Measurements from ENCODE around the gene TNFRSF1A. TPM values are rescaled to one million over a fixed set of nuclear protein-coding genes. Genes with fewer than 3 reads are reported as not detected.

TNFRSF1A gene
- total and polyA plus RNA-seq, 2 of the 13 experiments (the other 11 are each of a cell fraction or from before 2014, with no cell fraction given), result 41.5 to 61.2 TPM

DNA sequence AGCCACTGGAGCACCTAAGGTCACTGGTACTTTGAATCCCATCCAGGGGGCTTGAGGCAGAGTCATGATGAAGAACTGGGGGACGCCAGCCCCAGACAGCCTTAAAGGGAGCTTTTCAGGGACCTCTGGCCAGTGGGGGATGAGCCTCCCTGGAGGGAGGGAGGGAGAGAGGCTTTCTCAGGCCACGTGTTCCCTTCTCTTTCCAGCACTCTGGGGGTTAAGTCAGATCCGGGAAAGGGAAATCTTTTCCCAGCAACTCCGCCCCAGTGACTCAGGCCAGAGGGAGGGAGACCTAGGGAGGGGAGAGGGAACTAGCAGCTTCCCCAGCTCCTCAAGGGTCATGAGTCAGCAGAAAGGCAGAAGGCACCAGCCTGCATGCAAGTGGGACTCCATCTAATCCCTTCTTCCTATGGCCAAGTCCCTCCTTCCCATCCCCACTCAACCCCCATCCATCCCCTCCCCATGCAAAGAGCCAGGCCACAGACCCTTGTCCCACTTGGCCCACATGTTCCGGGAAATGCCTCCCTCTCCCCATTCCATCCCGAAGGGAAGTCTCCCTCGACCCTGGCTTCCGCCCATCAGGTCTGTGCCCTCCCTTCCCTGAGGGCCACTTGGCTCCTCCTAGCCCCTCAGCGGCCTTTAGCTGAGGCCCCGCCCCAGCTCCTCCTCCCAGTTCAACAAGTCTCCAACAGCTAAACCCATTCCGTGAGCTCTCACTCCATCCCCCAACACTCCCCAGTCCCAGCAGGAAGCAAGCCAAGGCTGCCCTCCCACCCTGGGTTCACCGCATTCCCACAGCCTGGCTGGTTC lies 5.6 kb downstream of the TNFRSF1A start (continued):
- TF ChIP-seq ZNF839 (CRISPR knock-in tag; IDR thresholded peaks at IDR 0.05; ENCODE audit: borderline replicate concordance) (no peak), ZNF564 (CRISPR knock-in tag; IDR thresholded peaks at IDR 0.05) (peak; percentile 83; the same call in 1 of the 2 replicates), ZNF737 (CRISPR knock-in tag; IDR thresholded peaks at IDR 0.05; ENCODE audit: borderline replicate concordance) (no peak), IRF2 (CRISPR knock-in tag; IDR thresholded peaks at IDR 0.05) (no peak; the same call in none of the 2 replicates), SETDB1 (CRISPR knock-in tag; IDR thresholded peaks at IDR 0.05; ENCODE audit: borderline replicate concordance) (no peak), RORA (CRISPR knock-in tag; IDR thresholded peaks at IDR 0.05) (no peak), ZNF775 (CRISPR knock-in tag; IDR thresholded peaks at IDR 0.05; ENCODE audit: borderline replicate concordance) (no peak), KDM2A (CRISPR knock-in tag; IDR thresholded peaks at IDR 0.05; ENCODE audit: borderline replicate concordance, low read depth) (no peak; the same call in 1 of the 2 replicates), ZNF678 (CRISPR knock-in tag; IDR thresholded peaks at IDR 0.05) (no peak), ZFYVE20 (CRISPR knock-in tag; IDR thresholded peaks at IDR 0.05; ENCODE audit: borderline replicate concordance, low read depth) (no peak), ZNF501 (CRISPR knock-in tag; IDR thresholded peaks at IDR 0.05) (peak; percentile 25), SIN3A (IDR thresholded peaks at IDR 0.05; ENCODE audit: borderline replicate concordance, low read depth, low read length) (no peak), MIER3 (CRISPR knock-in tag; IDR thresholded peaks at IDR 0.05; ENCODE audit: borderline replicate concordance) (peak; percentile 18)
- TF ChIP-seq, protein P1, sequence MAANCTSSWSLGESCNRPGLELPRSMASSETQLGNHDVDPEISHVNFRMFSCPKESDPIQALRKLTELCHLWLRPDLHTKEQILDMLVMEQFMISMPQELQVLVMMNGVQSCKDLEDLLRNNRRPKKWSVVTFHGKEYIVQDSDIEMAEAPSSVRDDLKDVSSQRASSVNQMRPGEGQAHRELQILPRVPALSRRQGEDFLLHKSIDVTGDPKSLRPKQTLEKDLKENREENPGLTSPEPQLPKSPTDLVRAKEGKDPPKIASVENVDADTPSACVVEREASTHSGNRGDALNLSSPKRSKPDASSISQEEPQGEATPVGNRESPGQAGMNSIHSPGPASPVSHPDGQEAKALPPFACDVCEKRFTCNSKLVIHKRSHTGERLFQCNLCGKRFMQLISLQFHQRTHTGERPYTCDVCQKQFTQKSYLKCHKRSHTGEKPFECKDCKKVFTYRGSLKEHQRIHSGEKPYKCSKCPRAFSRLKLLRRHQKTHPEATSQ (CRISPR knock-in tag; IDR thresholded peaks at IDR 0.05; ENCODE audit: borderline replicate concordance), result no peak
- TF ChIP-seq, protein P2, sequence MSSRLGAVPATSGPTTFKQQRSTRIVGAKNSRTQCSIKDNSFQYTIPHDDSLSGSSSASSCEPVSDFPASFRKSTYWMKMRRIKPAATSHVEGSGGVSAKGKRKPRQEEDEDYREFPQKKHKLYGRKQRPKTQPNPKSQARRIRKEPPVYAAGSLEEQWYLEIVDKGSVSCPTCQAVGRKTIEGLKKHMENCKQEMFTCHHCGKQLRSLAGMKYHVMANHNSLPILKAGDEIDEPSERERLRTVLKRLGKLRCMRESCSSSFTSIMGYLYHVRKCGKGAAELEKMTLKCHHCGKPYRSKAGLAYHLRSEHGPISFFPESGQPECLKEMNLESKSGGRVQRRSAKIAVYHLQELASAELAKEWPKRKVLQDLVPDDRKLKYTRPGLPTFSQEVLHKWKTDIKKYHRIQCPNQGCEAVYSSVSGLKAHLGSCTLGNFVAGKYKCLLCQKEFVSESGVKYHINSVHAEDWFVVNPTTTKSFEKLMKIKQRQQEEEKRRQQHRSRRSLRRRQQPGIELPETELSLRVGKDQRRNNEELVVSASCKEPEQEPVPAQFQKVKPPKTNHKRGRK (CRISPR knock-in tag; IDR thresholded peaks at IDR 0.05), result no peak
- TF ChIP-seq, protein P3, sequence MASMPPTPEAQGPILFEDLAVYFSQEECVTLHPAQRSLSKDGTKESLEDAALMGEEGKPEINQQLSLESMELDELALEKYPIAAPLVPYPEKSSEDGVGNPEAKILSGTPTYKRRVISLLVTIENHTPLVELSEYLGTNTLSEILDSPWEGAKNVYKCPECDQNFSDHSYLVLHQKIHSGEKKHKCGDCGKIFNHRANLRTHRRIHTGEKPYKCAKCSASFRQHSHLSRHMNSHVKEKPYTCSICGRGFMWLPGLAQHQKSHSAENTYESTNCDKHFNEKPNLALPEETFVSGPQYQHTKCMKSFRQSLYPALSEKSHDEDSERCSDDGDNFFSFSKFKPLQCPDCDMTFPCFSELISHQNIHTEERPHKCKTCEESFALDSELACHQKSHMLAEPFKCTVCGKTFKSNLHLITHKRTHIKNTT (CRISPR knock-in tag; IDR thresholded peaks at IDR 0.05), result no peak
- TF ChIP-seq, protein P4, sequence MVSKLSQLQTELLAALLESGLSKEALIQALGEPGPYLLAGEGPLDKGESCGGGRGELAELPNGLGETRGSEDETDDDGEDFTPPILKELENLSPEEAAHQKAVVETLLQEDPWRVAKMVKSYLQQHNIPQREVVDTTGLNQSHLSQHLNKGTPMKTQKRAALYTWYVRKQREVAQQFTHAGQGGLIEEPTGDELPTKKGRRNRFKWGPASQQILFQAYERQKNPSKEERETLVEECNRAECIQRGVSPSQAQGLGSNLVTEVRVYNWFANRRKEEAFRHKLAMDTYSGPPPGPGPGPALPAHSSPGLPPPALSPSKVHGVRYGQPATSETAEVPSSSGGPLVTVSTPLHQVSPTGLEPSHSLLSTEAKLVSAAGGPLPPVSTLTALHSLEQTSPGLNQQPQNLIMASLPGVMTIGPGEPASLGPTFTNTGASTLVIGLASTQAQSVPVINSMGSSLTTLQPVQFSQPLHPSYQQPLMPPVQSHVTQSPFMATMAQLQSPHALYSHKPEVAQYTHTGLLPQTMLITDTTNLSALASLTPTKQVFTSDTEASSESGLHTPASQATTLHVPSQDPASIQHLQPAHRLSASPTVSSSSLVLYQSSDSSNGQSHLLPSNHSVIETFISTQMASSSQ (IDR thresholded peaks at IDR 0.05; ENCODE audit: low read depth), result 0 out of 2 replicates have a peak, but pooled peaks have one; percentile 11
- TF ChIP-seq, protein P4 (CRISPR knock-in tag; IDR thresholded peaks at IDR 0.05; ENCODE audit: borderline replicate concordance), result peak; percentile 60; the same call in 1 of the 2 replicates
